Endothelial cell of umbilical vein (primary cell): ENCODE results near the gene PFKFB1. TPM values are rescaled to one million over a fixed set of nuclear protein-coding genes. Genes with fewer than 3 reads are reported as not detected.

Source experiments
- BruUV-seq: library from RNA; stranded (reverse); fragments of 400-500 nt; replicated peaks from 2 replicates; lab custom pipeline; 2021; lab: Mats Ljungman, UMichigan
- CTCF ChIA-PET: fragments of 300-600, 350-600 bp; sonication (Branson Sonifier 250); formaldehyde crosslinking; loops from one replicate; lab custom pipeline; 2021; ENCODE audit warnings: antibody characterized with exemption, inconsistent platforms; lab: Charles Lee
- POLR2A ChIA-PET: fragments of 300-600, 350-600 bp; sonication (Branson Sonifier 250); formaldehyde crosslinking; loops from one replicate; lab custom pipeline; 2021; ENCODE audit warnings: antibody characterized with exemption, inconsistent platforms; lab: Charles Lee
- DNase-seq: peaks from one replicate; pipeline ENCODE4 v3.0.0-alpha.2; 2011; ENCODE audit warnings: low read depth, low spot score
- FAIRE-seq: peaks from 2 replicates; lab custom pipeline; 2011; peaks lifted over from hg19 to GRCh38; lab: Jason Lieb, UNC
- H2AFZ ChIP-seq: 2 replicates; pipeline ENCODE4 v1.6.0; 2012; ENCODE audit warnings: low read depth, low read length, control low read depth, inconsistent platforms
- H3K27ac ChIP-seq: 2 replicates; pipeline ENCODE4 v1.5.1; 2011; ENCODE audit warnings: low read depth, mild to moderate bottlenecking, control low read depth, low read length, moderate library complexity; ENCODE audit not compliant: insufficient read depth
- H3K27me3 ChIP-seq, 2 experiments: 2 replicates each; pipeline versions ENCODE4 v1.6.0 to v1.6.1; 2011; ENCODE audit warnings: low read length in 2 of 2, mixed read lengths in 1 of 2; ENCODE audit not compliant: control insufficient read depth in 2 of 2, insufficient read depth in 2 of 2
- H3K36me3 ChIP-seq, 2 experiments: 2 replicates in 1 of 2; 3 replicates in 1 of 2; pipeline ENCODE4 v1.5.1; 2011; ENCODE audit warnings: low read length in 2 of 2, mild to moderate bottlenecking in 1 of 2, moderate library complexity in 1 of 2; ENCODE audit not compliant: control insufficient read depth in 2 of 2, insufficient read depth in 2 of 2; ENCODE audit errors: extremely low read depth in 1 of 2
- H3K4me1 ChIP-seq: 3 replicates; pipeline ENCODE4 v1.5.1; 2011; ENCODE audit warnings: mild to moderate bottlenecking, low read length; ENCODE audit not compliant: control insufficient read depth, insufficient read depth; ENCODE audit errors: extremely low read depth
- H3K4me2 ChIP-seq: 2 replicates; pipeline ENCODE4 v1.6.1; 2011; ENCODE audit warnings: low read length, control low read depth, mixed read lengths; ENCODE audit not compliant: insufficient read depth
- H3K4me3 ChIP-seq, 3 experiments: fragments of 200-600 bp in 1 of 3; sonication (generic), shearing (Covaris generic) in 1 of 3; replicated peaks in 1 of 3; 2 replicates each; pipeline ENCODE4 v1.5.1; 2011 to 2016; ENCODE audit warnings: control low read depth in 3 of 3, low read length in 3 of 3, mild to moderate bottlenecking in 2 of 3, inconsistent platforms in 1 of 3, low read depth in 1 of 3, moderate library complexity in 1 of 3; ENCODE audit not compliant: insufficient read depth in 1 of 3
- H3K79me2 ChIP-seq: 2 replicates; pipeline ENCODE4 v1.6.0; 2012; ENCODE audit warnings: low read length, inconsistent platforms; ENCODE audit not compliant: control insufficient read depth, insufficient read depth
- H3K9ac ChIP-seq: replicated peaks from 2 replicates; pipeline ENCODE3; 2011; ENCODE audit warnings: low read length, control low read depth; ENCODE audit not compliant: insufficient read depth; ENCODE audit errors: extremely low read depth
- H3K9me1 ChIP-seq: replicated peaks from 3 replicates; pipeline ENCODE4 v1.6.0; 2011; ENCODE audit warnings: mild to moderate bottlenecking, low read length; ENCODE audit not compliant: control insufficient read depth, insufficient read depth; ENCODE audit errors: extremely low read depth
- H3K9me3 ChIP-seq: replicated peaks from 2 replicates; pipeline ENCODE4 v1.5.1; 2012; ENCODE audit warnings: low read length, inconsistent platforms; ENCODE audit not compliant: control insufficient read depth, insufficient read depth
- H4K20me1 ChIP-seq: replicated peaks from 2 replicates; pipeline ENCODE3; 2011; ENCODE audit warnings: mild to moderate bottlenecking, low read length; ENCODE audit not compliant: control insufficient read depth, insufficient read depth; ENCODE audit errors: extremely low read depth
- CTCF ChIP-seq, 2 donors: IDR thresholded peaks; 1 replicate in 1 of 2; 2 replicates in 1 of 2; pipeline ENCODE4 v1.5.1; 2011; ENCODE audit warnings: low read length in 2 of 2, mild to moderate bottlenecking in 2 of 2, moderate library complexity in 2 of 2, control low read depth in 1 of 2, inconsistent platforms in 1 of 2, low read depth in 1 of 2; ENCODE audit not compliant: insufficient read depth in 1 of 2; ENCODE audit errors: extremely low read depth in 1 of 2
- EZH2 ChIP-seq: IDR thresholded peaks from 2 replicates; pipeline ENCODE4 v1.6.1; 2012; ENCODE audit warnings: borderline replicate concordance, low read depth, mild to moderate bottlenecking, moderate library complexity, low read length, inconsistent platforms; ENCODE audit not compliant: severe bottlenecking
- FOS ChIP-seq: IDR thresholded peaks from 2 replicates; pipeline ENCODE4 v1.6.1; 2011; ENCODE audit warnings: mild to moderate bottlenecking, low read length, moderate library complexity, borderline replicate concordance; ENCODE audit not compliant: insufficient read depth
- GATA2 ChIP-seq: IDR thresholded peaks from 2 replicates; pipeline ENCODE4 v1.7.0; 2011; ENCODE audit warnings: low read depth, mild to moderate bottlenecking, moderate library complexity, mixed read lengths, low read length; ENCODE audit not compliant: insufficient read length, insufficient read depth
- JUN ChIP-seq: IDR thresholded peaks from 2 replicates; pipeline ENCODE4 v1.6.1; 2011; ENCODE audit warnings: borderline replicate concordance, low read depth; ENCODE audit not compliant: insufficient read length, insufficient read depth
- MAX ChIP-seq: IDR thresholded peaks from 2 replicates; pipeline ENCODE4 v1.6.1; 2011; ENCODE audit not compliant: insufficient read depth, insufficient read length
- MYC ChIP-seq: IDR thresholded peaks from one replicate; pipeline ENCODE4 v1.6.1; 2011; ENCODE audit warnings: mild to moderate bottlenecking, low read depth, low read length
- POLR2A ChIP-seq: IDR thresholded peaks from 2 replicates; pipeline ENCODE4 v1.6.1; 2012; ENCODE audit warnings: low read depth, mild to moderate bottlenecking, control low read depth, low read length
- POLR2AphosphoS5 ChIP-seq: IDR thresholded peaks from 2 replicates; pipeline ENCODE4 v1.6.1; 2012; ENCODE audit warnings: low read depth, mild to moderate bottlenecking, control low read depth, low read length, moderate library complexity; ENCODE audit not compliant: insufficient read depth
- dilution Hi-C: fragments of 300-500 bp; cut with MboI; formaldehyde crosslinking; loops from one replicate; pipeline ENCODE4 v1.15.0; 2019; ENCODE audit warnings: low sequenced_read_pairs; ENCODE audit not compliant: extremely low pct_ligation_motif_present
- intact Hi-C: fragments of 100-400 bp; cut with micrococcal nuclease; formaldehyde crosslinking; loops from one replicate; pipeline ENCODE4 v1.10.0; 2022
- polyA plus RNA-seq, 4 experiments: library from polyadenylated mRNA; depleted of rRNA in 3 of 4; stranded (reverse) in 3 of 4; unstranded in 1 of 4; fragments of >200 nt; gene quantifications; 2 replicates each; pipeline versions ENCODE4 v1.2.1 to v1.2.3, GENCODE V29; 2011 to 2012; ENCODE audit warnings: missing spikeins in 1 of 4
- total RNA-seq: library from RNA; stranded (reverse); gene quantifications from 2 replicates; pipeline ENCODE4 v1.2.3, GENCODE V29; 2021

Gene PFKFB1
- total and polyA plus RNA-seq, 2 donors (not counting 3 experiments of a cell fraction or from before 2014, with no cell fraction given): 0.18 to 0.20 TPM

GRCh38 chrX:54980334-54980733 is 13.7 kb downstream of the PFKFB1 start:
- H3K9me1 ChIP-seq: no peaks in the 10 kb centered on the region
- FAIRE-seq (no peak), DNase-seq (no peak)
- H2AFZ ChIP-seq: no peak overlapping the region
- H4K20me1 ChIP-seq: no peaks in the 10 kb centered on the region
- H3K36me3 ChIP-seq: no peaks in the 10 kb centered on the region
- POLR2A ChIA-PET: no interaction called here
- no peaks in the 10 kb centered on the region for H3K9me3 ChIP-seq
- H3K27me3 ChIP-seq: peaks cover 0 to 2% of the 10 kb centered on the region in 2 experiments
- H3K4me3 ChIP-seq: no peak overlapping the region
- H3K9ac ChIP-seq: no peak overlapping the region
- CTCF ChIA-PET: no interaction called here
- H3K4me1 ChIP-seq: no peaks in the 10 kb centered on the region
- no peak for TF ChIP-seq MYC
- no peak overlapping the region for H3K4me2 ChIP-seq
- H3K27ac ChIP-seq: no peak overlapping the region
- BruUV-seq: no TSS peak
- dilution Hi-C loops (no loop called here), intact Hi-C loops (no loop called here)
- no peaks in the 10 kb centered on the region for H3K79me2 ChIP-seq

- no TSS peak for BruUV-seq
- dilution Hi-C loops: no loop called here
Measured at GRCh38 chrX:54979432-54979831, 14.6 kb downstream of the PFKFB1 start.

More at GRCh38 chrX:54979432-54979831, 14.6 kb downstream of the PFKFB1 start:
- H3K9me1 ChIP-seq: no peaks in the 10 kb centered on the region
- no peak overlapping the region for H3K27ac ChIP-seq
- no peaks in the 10 kb centered on the region for H3K36me3 ChIP-seq
- ChIA-PET CTCF (no interaction called here), POLR2A (no interaction called here)
- H3K4me2 ChIP-seq: no peak overlapping the region
- intact Hi-C loops: no loop called here
- no peaks in the 10 kb centered on the region for H3K9me3 ChIP-seq
- no peaks in the 10 kb centered on the region for H4K20me1 ChIP-seq
- DNase-seq: no peak
- H2AFZ ChIP-seq: no peak overlapping the region
- no peak for FAIRE-seq
- no peak overlapping the region for H3K9ac ChIP-seq
- H3K79me2 ChIP-seq: no peaks in the 10 kb centered on the region
- H3K27me3 ChIP-seq: peaks cover 0 to under 1% of the 10 kb centered on the region in 2 experiments
- H3K4me1 ChIP-seq: no peaks in the 10 kb centered on the region
- TF ChIP-seq JUN (no peak), FOS (no peak), EZH2 (no peak), MAX (no peak), CTCF (IDR thresholded peaks at IDR 0.05; ENCODE audit: extremely low read depth in 1 of 2, insufficient read depth in 1 of 2, low read depth in 1 of 2, low read length in 2 of 2) (no peak), GATA2 (no peak), POLR2A (no peak), MYC (no peak), POLR2AphosphoS5 (no peak)
- H3K4me3 ChIP-seq: no peak overlapping the region
